Activated CD8-positive, alpha-beta T cell treated with anti-CD3 and anti-CD28 coated beads for 36 hours (primary cell): ENCODE data around the gene MSGN1. TPM values are rescaled to one million over a fixed set of nuclear protein-coding genes. Genes with fewer than 3 reads are reported as not detected.

Experiments used
- ATAC-seq: fragments of 200-7000 bp; cut with Tn5 transposase; one replicate; pipeline ENCODE4 v1.10.0; 2021; ENCODE audit warnings: mild to moderate bottlenecking, moderate library complexity
- CTCF ChIA-PET: fragments of 350-600 bp; sonication (Branson Sonifier 250); formaldehyde crosslinking; loops from one replicate; lab custom pipeline; 2021; ENCODE audit warnings: antibody characterized with exemption; lab: Charles Lee
- POLR2A ChIA-PET: fragments of 350-600 bp; sonication (Branson Sonifier 250); formaldehyde crosslinking; loops from one replicate; lab custom pipeline; 2021; ENCODE audit warnings: antibody characterized with exemption; lab: Charles Lee
- DNase-seq: peaks from one replicate; pipeline ENCODE4 v3.0.0-alpha.2; 2020
- H3K27ac Mint-ChIP-seq: one replicate; pipeline ENCODE4 v1.8.0; 2021; ENCODE audit warnings: mild to moderate bottlenecking, mixed read lengths
- H3K27me3 Mint-ChIP-seq: one replicate; pipeline ENCODE4 v1.8.0; 2021; ENCODE audit warnings: mixed read lengths
- H3K36me3 Mint-ChIP-seq: one replicate; pipeline ENCODE4 v1.8.0; 2021; ENCODE audit warnings: low read depth, mixed read lengths
- H3K4me1 Mint-ChIP-seq: one replicate; pipeline ENCODE4 v1.8.0; 2021; ENCODE audit warnings: low read depth, mixed read lengths
- H3K4me3 Mint-ChIP-seq: one replicate; pipeline ENCODE4 v1.8.0; 2021; ENCODE audit warnings: mild to moderate bottlenecking, moderate library complexity, mixed read lengths
- H3K9me3 Mint-ChIP-seq: one replicate; pipeline ENCODE4 v1.8.0; 2021; ENCODE audit warnings: mixed read lengths
- CTCF ChIP-seq: fragments of 200-600 bp; IDR thresholded peaks from one replicate; pipeline ENCODE4 v1.8.0; 2022; ENCODE audit warnings: antibody characterized with exemption, mild to moderate bottlenecking
- intact Hi-C: fragments of 100-400 bp; cut with micrococcal nuclease; formaldehyde crosslinking; loops from one replicate; pipeline ENCODE4 v1.10.0; 2022
- total RNA-seq, 2 experiments: library from RNA; stranded (reverse); gene quantifications; one replicate each; pipeline ENCODE4 v1.2.3, GENCODE V29; 2021

Gene MSGN1
- total RNA-seq, 2 experiments from 2014 or later = not detected

- Mint-ChIP-seq H3K36me3 (no peaks in the 10 kb centered on the region), H3K27ac (no peak overlapping the region), H3K4me3 (no peak overlapping the region), H3K4me1 (no peaks in the 10 kb centered on the region), H3K9me3 (no peaks in the 10 kb centered on the region), H3K27me3 (peaks cover 14% of the 10 kb centered on the region)
- ChIA-PET POLR2A (no interaction called here), CTCF (no interaction called here)
- DNase-seq = no peak
- no peak for ATAC-seq
- intact Hi-C loops = loop anchor here (10.0 kb wide), 2 partner anchors 301 to 521 kb away; no protein-coding TSS in a partner anchor
- no peak for TF ChIP-seq CTCF
Observed at GRCh38 chr2:17853799-17854198, 37.5 kb downstream of the MSGN1 start.

- CTCF ChIA-PET = interaction anchor here (1.5 kb wide), 1 partner anchor 10 kb away, joined by 3 read pairs; no protein-coding TSS in a partner anchor
- H3K27me3 Mint-ChIP-seq = peaks cover 34% of the 10 kb centered on the region
Observed at GRCh38 chr2:17857021-17857420, 40.8 kb downstream of the MSGN1 start.

GRCh38 chr2:17858064-17858463, 41.8 kb downstream of the MSGN1 start:
- Mint-ChIP-seq H3K4me1 (no peaks in the 10 kb centered on the region), H3K4me3 (no peak overlapping the region), H3K27me3 (peaks cover 34% of the 10 kb centered on the region), H3K36me3 (no peaks in the 10 kb centered on the region), H3K9me3 (no peaks in the 10 kb centered on the region), H3K27ac (no peak overlapping the region)
- CTCF ChIA-PET = no interaction called here
- POLR2A ChIA-PET = no interaction called here
- DNase-seq (no peak), ATAC-seq (no peak)
- TF ChIP-seq CTCF = no peak
- intact Hi-C loops = loop anchor here (10.0 kb wide), 2 partner anchors 297 to 517 kb away; no protein-coding TSS in a partner anchor

More at GRCh38 chr2:17857021-17857420, 40.8 kb downstream of the MSGN1 start:
- intact Hi-C loops = loop anchor here (10.0 kb wide), 2 partner anchors 298 to 518 kb away; no protein-coding TSS in a partner anchor
- H3K9me3 Mint-ChIP-seq = no peaks in the 10 kb centered on the region
- no peaks in the 10 kb centered on the region for H3K36me3 Mint-ChIP-seq
- no peak for TF ChIP-seq CTCF
- H3K4me1 Mint-ChIP-seq = no peaks in the 10 kb centered on the region
- ATAC-seq (no peak), DNase-seq (no peak)
- H3K27ac Mint-ChIP-seq = no peak overlapping the region
- POLR2A ChIA-PET = no interaction called here
- no peak overlapping the region for H3K4me3 Mint-ChIP-seq

GRCh38 chr2:17863539-17863938, 47.3 kb downstream of the MSGN1 start:
- CTCF ChIA-PET = no interaction called here
- TF ChIP-seq CTCF = no peak
- no peaks in the 10 kb centered on the region for H3K9me3 Mint-ChIP-seq
- H3K4me3 Mint-ChIP-seq = no peak overlapping the region
- intact Hi-C loops = no loop called here
- no peak for ATAC-seq
- no peak for DNase-seq
- H3K27ac Mint-ChIP-seq = no peak overlapping the region
- POLR2A ChIA-PET = no interaction called here
- peaks cover 22% of the 10 kb centered on the region for H3K27me3 Mint-ChIP-seq
- H3K4me1 Mint-ChIP-seq = no peaks in the 10 kb centered on the region
- no peaks in the 10 kb centered on the region for H3K36me3 Mint-ChIP-seq

GRCh38 chr2:17864676-17865075, 48.4 kb downstream of the MSGN1 start:
- H3K27ac Mint-ChIP-seq = no peak overlapping the region
- H3K27me3 Mint-ChIP-seq = peaks cover 11% of the 10 kb centered on the region
- no peak for TF ChIP-seq CTCF
- ChIA-PET CTCF (no interaction called here), POLR2A (interaction anchor here (0.7 kb wide), 1 partner anchor 77 kb away, joined by 3 read pairs; no protein-coding TSS in a partner anchor)
- no peaks in the 10 kb centered on the region for H3K36me3 Mint-ChIP-seq
- no peak for ATAC-seq
- no peaks in the 10 kb centered on the region for H3K9me3 Mint-ChIP-seq
- H3K4me3 Mint-ChIP-seq = no peak overlapping the region
- no peaks in the 10 kb centered on the region for H3K4me1 Mint-ChIP-seq
- no peak for DNase-seq
- intact Hi-C loops = no loop called here
